ENCODE data around the gene SPINDOC. TPM values are rescaled to one million over a fixed set of nuclear protein-coding genes. Genes with fewer than 3 reads are reported as not detected.

The SPINDOC gene
- total and polyA plus RNA-seq, 4 donors: 0.42 to 3.8 (median 2.9) TPM

DNA sequence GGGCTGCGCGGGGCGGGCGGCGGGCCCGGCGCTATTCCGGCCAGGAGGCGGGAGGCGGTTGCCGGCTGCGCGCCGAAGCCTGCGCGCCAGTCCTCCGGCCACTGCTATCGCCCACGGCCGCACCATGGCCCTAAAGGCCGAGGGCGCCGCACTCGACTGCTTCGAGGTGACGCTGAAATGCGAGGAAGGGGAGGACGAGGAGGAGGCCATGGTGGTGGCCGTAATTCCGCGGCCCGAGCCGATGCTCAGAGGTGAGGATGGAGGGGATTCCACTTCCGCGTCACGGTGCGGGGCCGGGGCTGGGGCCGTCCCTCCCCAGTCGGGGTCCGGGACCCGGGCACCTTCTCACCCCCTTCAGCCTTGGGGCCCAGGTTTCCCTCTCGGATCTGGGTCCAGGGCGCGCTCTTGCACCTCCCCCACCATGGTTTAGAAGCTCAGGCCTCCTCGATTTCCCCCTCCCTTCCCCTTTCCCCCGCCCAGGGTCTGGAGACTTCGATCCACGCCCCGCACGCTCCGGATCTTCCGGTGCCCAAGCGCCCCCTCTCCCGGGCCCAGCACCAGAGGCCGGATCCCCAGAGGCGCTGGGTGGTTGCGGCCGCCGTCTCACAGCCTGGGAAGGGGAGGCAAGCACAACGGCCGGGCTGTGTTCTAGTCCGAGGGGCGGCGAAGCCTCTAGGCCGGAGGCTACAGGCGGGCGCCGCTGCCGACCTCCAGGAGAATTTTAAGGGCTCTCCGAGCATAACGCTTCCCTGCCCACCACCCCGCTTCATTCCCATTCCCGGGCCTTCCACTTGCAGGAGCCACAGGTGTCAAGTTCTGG is 517 bp downstream of the SPINDOC start:
- H3K9ac ChIP-seq (ENCODE audit: low read depth in 1 of 2, low read length in 2 of 2): peak overlapping the region; percentile 20 to 27
- no peaks in the 10 kb centered on the region for H3K9me3 ChIP-seq (ENCODE audit: control insufficient read depth in 4 of 4, low read length in 3 of 4)
- no peaks in the 10 kb centered on the region for H3K36me3 ChIP-seq (ENCODE audit: control insufficient read depth in 4 of 4, insufficient read depth in 3 of 4, low read depth in 1 of 4, low read length in 3 of 4)
- peak overlapping the region; percentile 63 to 72 for H3K27ac ChIP-seq (ENCODE audit: low read depth in 1 of 2, low read length in 2 of 2)
- DNase-seq (ENCODE audit: low spot score): peak; percentile 44
- no peaks in the 10 kb centered on the region for H3K27me3 ChIP-seq (ENCODE audit: control insufficient read depth in 4 of 4, insufficient read depth in 4 of 4, low read length in 3 of 4)
- WGBS: 7% methylated on average over 74 of the region's 74 CpGs
- peak overlapping the region; percentile 68 to 87 (median 83) for H3K4me3 ChIP-seq (ENCODE audit: low read depth in 1 of 3, low read length in 3 of 3)
- TF ChIP-seq NR2F2 (IDR thresholded peaks at IDR 0.05) (no peak), JUND (IDR thresholded peaks at IDR 0.05) (no peak), RXRA (IDR thresholded peaks at IDR 0.05) (no peak), TAF1 (conservative IDR thresholded peaks at IDR 0.05) (no peak), FOXA1 (IDR thresholded peaks at IDR 0.05) (no peak), HNF4A (conservative IDR thresholded peaks at IDR 0.05) (no peak), FOXA2 (IDR thresholded peaks at IDR 0.05) (no peak), GABPA (IDR thresholded peaks at IDR 0.05 in 1 of 2, conservative IDR thresholded peaks at IDR 0.05 in 1 of 2) (no peak)
- TF ChIP-seq, protein P1, sequence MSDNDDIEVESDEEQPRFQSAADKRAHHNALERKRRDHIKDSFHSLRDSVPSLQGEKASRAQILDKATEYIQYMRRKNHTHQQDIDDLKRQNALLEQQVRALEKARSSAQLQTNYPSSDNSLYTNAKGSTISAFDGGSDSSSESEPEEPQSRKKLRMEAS (IDR thresholded peaks at IDR 0.05): no peak
- TF ChIP-seq, protein P2, sequence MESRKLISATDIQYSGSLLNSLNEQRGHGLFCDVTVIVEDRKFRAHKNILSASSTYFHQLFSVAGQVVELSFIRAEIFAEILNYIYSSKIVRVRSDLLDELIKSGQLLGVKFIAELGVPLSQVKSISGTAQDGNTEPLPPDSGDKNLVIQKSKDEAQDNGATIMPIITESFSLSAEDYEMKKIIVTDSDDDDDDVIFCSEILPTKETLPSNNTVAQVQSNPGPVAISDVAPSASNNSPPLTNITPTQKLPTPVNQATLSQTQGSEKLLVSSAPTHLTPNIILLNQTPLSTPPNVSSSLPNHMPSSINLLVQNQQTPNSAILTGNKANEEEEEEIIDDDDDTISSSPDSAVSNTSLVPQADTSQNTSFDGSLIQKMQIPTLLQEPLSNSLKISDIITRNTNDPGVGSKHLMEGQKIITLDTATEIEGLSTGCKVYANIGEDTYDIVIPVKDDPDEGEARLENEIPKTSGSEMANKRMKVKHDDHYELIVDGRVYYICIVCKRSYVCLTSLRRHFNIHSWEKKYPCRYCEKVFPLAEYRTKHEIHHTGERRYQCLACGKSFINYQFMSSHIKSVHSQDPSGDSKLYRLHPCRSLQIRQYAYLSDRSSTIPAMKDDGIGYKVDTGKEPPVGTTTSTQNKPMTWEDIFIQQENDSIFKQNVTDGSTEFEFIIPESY (IDR thresholded peaks at IDR 0.05): no peak
- H3K4me1 ChIP-seq (ENCODE audit: control insufficient read depth in 4 of 4, insufficient read depth in 4 of 4, low read length in 3 of 4): peaks cover 0 to 20% (median 11%) of the 10 kb centered on the region in 4 donors

DNA sequence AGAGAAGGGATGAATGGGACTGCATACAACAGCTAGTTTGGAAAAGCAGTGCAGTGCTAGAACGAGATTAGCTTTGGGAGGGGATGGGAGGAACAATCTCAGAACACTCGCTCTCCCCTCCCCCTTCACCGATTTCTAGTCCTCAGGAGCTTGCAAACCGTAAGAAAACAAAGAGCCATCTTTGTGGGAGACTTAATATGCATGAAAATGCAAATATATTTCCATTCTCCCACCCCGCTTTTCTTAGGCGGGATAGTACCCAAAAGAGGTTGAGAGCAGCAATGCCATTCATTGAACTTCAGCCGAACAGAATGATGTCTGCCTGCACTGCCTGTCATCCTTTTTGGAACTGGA is 1.1 kb downstream of the SPINDOC start:
- no peak for DNase-seq (ENCODE audit: low spot score)
- WGBS: 55% methylated on average over 7 of the region's 7 CpGs
- Histone ChIP-seq H3K36me3 (ENCODE audit: control insufficient read depth in 4 of 4, insufficient read depth in 3 of 4, low read depth in 1 of 4, low read length in 3 of 4) (no peaks in the 10 kb centered on the region), H3K9me3 (ENCODE audit: control insufficient read depth in 4 of 4, low read length in 3 of 4) (no peaks in the 10 kb centered on the region), H3K9ac (ENCODE audit: low read depth in 1 of 2, low read length in 2 of 2) (no peak overlapping the region), H3K4me1 (ENCODE audit: control insufficient read depth in 4 of 4, insufficient read depth in 4 of 4, low read length in 3 of 4) (peaks cover 0 to 20% (median 11%) of the 10 kb centered on the region in 4 donors), H3K27me3 (ENCODE audit: control insufficient read depth in 4 of 4, insufficient read depth in 4 of 4, low read length in 3 of 4) (no peaks in the 10 kb centered on the region), H3K27ac (ENCODE audit: low read depth in 1 of 2, low read length in 2 of 2) (no peak overlapping the region), H3K4me3 (ENCODE audit: low read depth in 1 of 3, low read length in 3 of 3) (peak overlapping the region in 2 of 3 donors; percentile 68 to 87)
- no peak for TF ChIP-seq TAF1 (conservative IDR thresholded peaks at IDR 0.05)
- TF ChIP-seq FOXA2 (IDR thresholded peaks at IDR 0.05): no peak
- TF ChIP-seq HNF4G (IDR thresholded peaks at IDR 0.05): no peak
- TF ChIP-seq, protein P3, sequence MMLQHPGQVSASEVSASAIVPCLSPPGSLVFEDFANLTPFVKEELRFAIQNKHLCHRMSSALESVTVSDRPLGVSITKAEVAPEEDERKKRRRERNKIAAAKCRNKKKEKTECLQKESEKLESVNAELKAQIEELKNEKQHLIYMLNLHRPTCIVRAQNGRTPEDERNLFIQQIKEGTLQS (IDR thresholded peaks at IDR 0.05): no peak
- TF ChIP-seq YY1 (IDR thresholded peaks at IDR 0.05): no peak
- TF ChIP-seq, protein P1 (IDR thresholded peaks at IDR 0.05): no peak
- no peak for TF ChIP-seq HNF4A (conservative IDR thresholded peaks at IDR 0.05)
- no peak for TF ChIP-seq SP1 (IDR thresholded peaks at IDR 0.05)
- TF ChIP-seq JUND (IDR thresholded peaks at IDR 0.05): no peak

DNA sequence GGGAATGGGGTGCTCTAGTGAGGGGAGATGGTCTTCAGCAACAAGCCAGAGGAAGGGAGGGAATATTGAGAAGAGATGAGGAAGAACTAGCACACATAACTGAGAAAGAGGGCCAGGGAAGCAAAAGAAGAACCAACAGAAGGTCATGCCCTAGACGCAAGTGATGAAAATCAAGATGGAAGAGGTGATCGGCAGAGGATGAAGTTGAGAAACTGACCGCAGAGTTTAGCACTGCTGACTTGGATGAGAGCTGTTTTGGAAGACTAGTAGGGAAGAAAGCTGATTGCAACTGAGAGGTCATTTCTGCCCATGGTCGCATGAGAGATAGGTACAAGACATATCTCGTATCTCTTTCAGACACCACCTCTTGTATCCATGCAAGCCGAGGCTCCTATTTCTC is 2.9 kb downstream of the SPINDOC start:
- no peaks in the 10 kb centered on the region for H3K36me3 ChIP-seq (ENCODE audit: control insufficient read depth in 4 of 4, insufficient read depth in 3 of 4, low read depth in 1 of 4, low read length in 3 of 4)
- 92% methylated on average over 6 of the region's 6 CpGs for WGBS
- H3K4me1 ChIP-seq (ENCODE audit: control insufficient read depth in 4 of 4, insufficient read depth in 4 of 4, low read length in 3 of 4): peaks cover 0 to 20% (median 11%) of the 10 kb centered on the region in 4 donors
- H3K27ac ChIP-seq (ENCODE audit: low read depth in 1 of 2, low read length in 2 of 2): no peak overlapping the region
- H3K4me3 ChIP-seq (ENCODE audit: low read depth in 1 of 3, low read length in 3 of 3): no peak overlapping the region
- H3K9ac ChIP-seq (ENCODE audit: low read depth in 1 of 2, low read length in 2 of 2): no peak overlapping the region
- no peak for DNase-seq (ENCODE audit: low spot score)
- no peaks in the 10 kb centered on the region for H3K9me3 ChIP-seq (ENCODE audit: control insufficient read depth in 4 of 4, low read length in 3 of 4)
- no peaks in the 10 kb centered on the region for H3K27me3 ChIP-seq (ENCODE audit: control insufficient read depth in 4 of 4, insufficient read depth in 4 of 4, low read length in 3 of 4)
- TF ChIP-seq, protein P4, sequence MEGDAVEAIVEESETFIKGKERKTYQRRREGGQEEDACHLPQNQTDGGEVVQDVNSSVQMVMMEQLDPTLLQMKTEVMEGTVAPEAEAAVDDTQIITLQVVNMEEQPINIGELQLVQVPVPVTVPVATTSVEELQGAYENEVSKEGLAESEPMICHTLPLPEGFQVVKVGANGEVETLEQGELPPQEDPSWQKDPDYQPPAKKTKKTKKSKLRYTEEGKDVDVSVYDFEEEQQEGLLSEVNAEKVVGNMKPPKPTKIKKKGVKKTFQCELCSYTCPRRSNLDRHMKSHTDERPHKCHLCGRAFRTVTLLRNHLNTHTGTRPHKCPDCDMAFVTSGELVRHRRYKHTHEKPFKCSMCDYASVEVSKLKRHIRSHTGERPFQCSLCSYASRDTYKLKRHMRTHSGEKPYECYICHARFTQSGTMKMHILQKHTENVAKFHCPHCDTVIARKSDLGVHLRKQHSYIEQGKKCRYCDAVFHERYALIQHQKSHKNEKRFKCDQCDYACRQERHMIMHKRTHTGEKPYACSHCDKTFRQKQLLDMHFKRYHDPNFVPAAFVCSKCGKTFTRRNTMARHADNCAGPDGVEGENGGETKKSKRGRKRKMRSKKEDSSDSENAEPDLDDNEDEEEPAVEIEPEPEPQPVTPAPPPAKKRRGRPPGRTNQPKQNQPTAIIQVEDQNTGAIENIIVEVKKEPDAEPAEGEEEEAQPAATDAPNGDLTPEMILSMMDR (IDR thresholded peaks at IDR 0.05; ENCODE audit: low read depth, low read length, missing input control): no peak
- TF ChIP-seq TAF1 (conservative IDR thresholded peaks at IDR 0.05): no peak
- TF ChIP-seq EGR1 (IDR thresholded peaks at IDR 0.05; ENCODE audit: low read depth in 2 of 2): no peak
- TF ChIP-seq, protein P1 (IDR thresholded peaks at IDR 0.05): no peak
- TF ChIP-seq, protein P5, sequence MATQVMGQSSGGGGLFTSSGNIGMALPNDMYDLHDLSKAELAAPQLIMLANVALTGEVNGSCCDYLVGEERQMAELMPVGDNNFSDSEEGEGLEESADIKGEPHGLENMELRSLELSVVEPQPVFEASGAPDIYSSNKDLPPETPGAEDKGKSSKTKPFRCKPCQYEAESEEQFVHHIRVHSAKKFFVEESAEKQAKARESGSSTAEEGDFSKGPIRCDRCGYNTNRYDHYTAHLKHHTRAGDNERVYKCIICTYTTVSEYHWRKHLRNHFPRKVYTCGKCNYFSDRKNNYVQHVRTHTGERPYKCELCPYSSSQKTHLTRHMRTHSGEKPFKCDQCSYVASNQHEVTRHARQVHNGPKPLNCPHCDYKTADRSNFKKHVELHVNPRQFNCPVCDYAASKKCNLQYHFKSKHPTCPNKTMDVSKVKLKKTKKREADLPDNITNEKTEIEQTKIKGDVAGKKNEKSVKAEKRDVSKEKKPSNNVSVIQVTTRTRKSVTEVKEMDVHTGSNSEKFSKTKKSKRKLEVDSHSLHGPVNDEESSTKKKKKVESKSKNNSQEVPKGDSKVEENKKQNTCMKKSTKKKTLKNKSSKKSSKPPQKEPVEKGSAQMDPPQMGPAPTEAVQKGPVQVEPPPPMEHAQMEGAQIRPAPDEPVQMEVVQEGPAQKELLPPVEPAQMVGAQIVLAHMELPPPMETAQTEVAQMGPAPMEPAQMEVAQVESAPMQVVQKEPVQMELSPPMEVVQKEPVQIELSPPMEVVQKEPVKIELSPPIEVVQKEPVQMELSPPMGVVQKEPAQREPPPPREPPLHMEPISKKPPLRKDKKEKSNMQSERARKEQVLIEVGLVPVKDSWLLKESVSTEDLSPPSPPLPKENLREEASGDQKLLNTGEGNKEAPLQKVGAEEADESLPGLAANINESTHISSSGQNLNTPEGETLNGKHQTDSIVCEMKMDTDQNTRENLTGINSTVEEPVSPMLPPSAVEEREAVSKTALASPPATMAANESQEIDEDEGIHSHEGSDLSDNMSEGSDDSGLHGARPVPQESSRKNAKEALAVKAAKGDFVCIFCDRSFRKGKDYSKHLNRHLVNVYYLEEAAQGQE (IDR thresholded peaks at IDR 0.05): no peak

Measured in liver (tissue), 9 donors.